CD14-positive monocyte (primary cell): Measurements from ENCODE around the gene PTCD1. TPM values are rescaled to one million over a fixed set of nuclear protein-coding genes. Genes with fewer than 3 reads are reported as not detected.

Source experiments
- DNase-seq, 3 donors: peaks; one replicate each; pipeline ENCODE4 v3.0.0-alpha.2; 2011 to 2022
- H2AFZ ChIP-seq: 2 replicates; pipeline ENCODE4 v1.6.0; 2012; ENCODE audit warnings: mild to moderate bottlenecking, low read depth, low read length, inconsistent platforms; ENCODE audit not compliant: insufficient read depth, poor library complexity, severe bottlenecking
- H3K27ac ChIP-seq, 2 donors: 1 replicate in 1 of 2; 2 replicates in 1 of 2; pipeline ENCODE4 v1.5.1; 2012 to 2013; ENCODE audit warnings: low read length in 2 of 2, control low read depth in 1 of 2, inconsistent platforms in 1 of 2, low read depth in 1 of 2, mild to moderate bottlenecking in 1 of 2
- H3K27me3 ChIP-seq, 2 donors: one replicate each; pipeline versions ENCODE4 v1.6.0 to v1.6.1; 2011 to 2013; ENCODE audit warnings: low read length in 2 of 2; ENCODE audit not compliant: control insufficient read depth in 2 of 2, insufficient read depth in 2 of 2
- H3K36me3 ChIP-seq, 2 donors: replicated peaks in 1 of 2; 1 replicate in 1 of 2; 2 replicates in 1 of 2; pipeline versions ENCODE4 v1.5.1 to v1.6.1; 2012 to 2013; ENCODE audit warnings: low read length in 2 of 2, control low read depth in 1 of 2, inconsistent platforms in 1 of 2, mild to moderate bottlenecking in 1 of 2; ENCODE audit not compliant: insufficient read depth in 2 of 2, control insufficient read depth in 1 of 2
- H3K4me1 ChIP-seq, 2 donors: 1 replicate in 1 of 2; 2 replicates in 1 of 2; pipeline versions ENCODE4 v1.5.1 to v1.6.1; 2012 to 2013; ENCODE audit warnings: low read length in 2 of 2, control low read depth in 1 of 2, inconsistent platforms in 1 of 2, mild to moderate bottlenecking in 1 of 2, moderate library complexity in 1 of 2; ENCODE audit not compliant: insufficient read depth in 2 of 2, control insufficient read depth in 1 of 2
- H3K4me2 ChIP-seq: replicated peaks from 2 replicates; pipeline ENCODE3; 2012; ENCODE audit warnings: low read length, moderate library complexity, mild to moderate bottlenecking; ENCODE audit not compliant: poor library complexity, severe bottlenecking; ENCODE audit errors: extremely low read depth
- H3K4me3 ChIP-seq, 3 experiments: fragments of 200-600 bp in 1 of 3; sonication (generic) in 1 of 3; replicated peaks in 1 of 3; 1 replicate in 2 of 3; 2 replicates in 1 of 3; pipeline ENCODE4 v1.5.1; 2011 to 2013; ENCODE audit warnings: low read length in 3 of 3, mild to moderate bottlenecking in 3 of 3, control low read depth in 2 of 3, low read depth in 2 of 3, inconsistent platforms in 1 of 3, moderate library complexity in 1 of 3
- H3K79me2 ChIP-seq: 2 replicates; pipeline ENCODE4 v1.6.0; 2012; ENCODE audit warnings: mild to moderate bottlenecking, control low read depth, inconsistent platforms, low read length, moderate library complexity; ENCODE audit not compliant: insufficient read depth
- H3K9ac ChIP-seq: 2 replicates; pipeline ENCODE4 v1.6.0; 2017; ENCODE audit warnings: low read length, mild to moderate bottlenecking; ENCODE audit not compliant: insufficient read depth, poor library complexity, severe bottlenecking
- H3K9me3 ChIP-seq, 2 donors: replicated peaks in 1 of 2; 1 replicate in 1 of 2; 2 replicates in 1 of 2; pipeline versions ENCODE4 v1.5.1 to v1.6.1; 2012 to 2013; ENCODE audit warnings: low read length in 2 of 2, control low read depth in 1 of 2; ENCODE audit not compliant: control insufficient read depth in 1 of 2, insufficient read depth in 1 of 2
- H4K20me1 ChIP-seq: 2 replicates; pipeline ENCODE4 v1.6.0; 2012; ENCODE audit warnings: mild to moderate bottlenecking, low read length, control low read depth, moderate library complexity; ENCODE audit not compliant: insufficient read depth
- H3K27ac Mint-ChIP-seq, 7 donors: one replicate each; pipeline ENCODE4 v1.8.0; 2020; ENCODE audit warnings: mild to moderate bottlenecking in 7 of 7, mixed read lengths in 7 of 7, moderate library complexity in 6 of 7, inconsistent platforms in 2 of 7
- H3K27me3 Mint-ChIP-seq, 3 donors: one replicate each; pipeline ENCODE4 v1.8.0; 2021 to 2022; ENCODE audit warnings: low read depth in 3 of 3, mild to moderate bottlenecking in 3 of 3, mixed read lengths in 3 of 3, moderate library complexity in 3 of 3, inconsistent platforms in 1 of 3
- H3K36me3 Mint-ChIP-seq, 2 donors: one replicate each; pipeline ENCODE4 v1.8.0; 2020; ENCODE audit warnings: mixed read lengths in 2 of 2, inconsistent platforms in 1 of 2, mild to moderate bottlenecking in 1 of 2
- H3K4me1 Mint-ChIP-seq: one replicate; pipeline ENCODE4 v1.8.0; 2020; ENCODE audit warnings: mild to moderate bottlenecking, mixed read lengths
- H3K4me3 Mint-ChIP-seq, 2 donors: one replicate each; pipeline ENCODE4 v1.8.0; 2020; ENCODE audit warnings: mild to moderate bottlenecking in 2 of 2, mixed read lengths in 2 of 2, moderate library complexity in 1 of 2
- H3K9me3 Mint-ChIP-seq, 7 donors: one replicate each; pipeline ENCODE4 v1.8.0; 2020 to 2022; ENCODE audit warnings: mixed read lengths in 7 of 7, mild to moderate bottlenecking in 6 of 7, moderate library complexity in 6 of 7, inconsistent platforms in 2 of 7
- CTCF ChIP-seq: fragments of 200-600 bp; IDR thresholded peaks from one replicate; pipeline ENCODE4 v1.8.0; 2022; ENCODE audit warnings: antibody characterized with exemption, mild to moderate bottlenecking
- WGBS: methylation state at CpG from one replicate; pipeline ENCODE4 v1.1.5; 2013; ENCODE audit warnings: missing lambda C conversion rate; ENCODE audit not compliant: insufficient coverage; 5-methylcytosine and 5-hydroxymethylcytosine counted together
- intact Hi-C, 2 donors: fragments of 100-400 bp; cut with micrococcal nuclease; formaldehyde crosslinking; loops; one replicate each; pipeline versions ENCODE4 v1.15.0 to v1.15.1; 2023
- polyA plus RNA-seq, 3 donors: library from polyadenylated mRNA; depleted of rRNA in 1 of 3; unstranded in 2 of 3; stranded (reverse) in 1 of 3; fragments of 300-500 nt in 2 of 3; fragments of >200 nt in 1 of 3; fragmentation: Illumina TruSeq in 2 of 3; gene quantifications; 1 replicate in 2 of 3; 2 replicates in 1 of 3; pipeline ENCODE4 v1.2.3, GENCODE V29; 2012 to 2021

PTCD1 gene
- polyA plus RNA-seq, 3 donors, result 0.74 to 4.3 (median 1.6) TPM

DNA sequence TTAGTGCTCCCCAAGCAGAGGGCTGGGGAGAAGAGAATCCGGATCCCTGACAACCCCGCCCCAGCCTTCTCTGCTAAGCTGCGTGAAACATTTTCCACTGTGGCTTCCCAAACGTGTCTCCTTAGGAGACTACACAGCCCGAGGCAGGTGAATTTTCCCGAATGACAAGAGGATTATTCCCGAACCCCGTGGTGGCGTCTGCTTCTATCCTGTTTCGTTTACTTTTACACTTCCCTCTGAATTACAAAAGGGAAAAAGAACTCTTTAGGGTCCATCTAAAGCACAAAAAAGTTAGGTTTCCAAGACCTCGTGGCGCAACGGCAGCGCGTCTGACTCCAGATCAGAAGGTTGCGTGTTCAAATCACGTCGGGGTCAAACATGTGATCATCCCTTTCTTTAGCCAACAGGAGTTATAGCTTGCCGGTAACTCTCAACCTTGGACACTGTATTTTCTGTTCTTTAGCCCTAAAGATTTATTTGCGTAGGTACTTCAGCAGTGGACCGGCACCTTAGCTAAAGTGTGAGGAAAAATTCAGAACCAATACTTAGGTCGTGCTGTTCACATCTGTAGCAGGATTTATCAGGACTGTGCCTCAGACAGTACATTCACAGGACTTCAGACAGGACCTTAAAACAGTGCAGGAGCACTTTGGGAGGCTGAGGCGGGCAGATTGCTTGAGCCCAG is 30.9 kb upstream of the PTCD1 start:
- Histone ChIP-seq H3K4me2 (no peak overlapping the region), H4K20me1 (no peaks in the 10 kb centered on the region), H3K9me3 (no peaks in the 10 kb centered on the region), H3K27ac (no peak overlapping the region), H2AFZ (peak overlapping the region; percentile 47), H3K79me2 (peaks cover 37% of the 10 kb centered on the region), H3K36me3 (no peaks in the 10 kb centered on the region), H3K27me3 (no peaks in the 10 kb centered on the region), H3K4me3 (no peak overlapping the region), H3K9ac (no peak overlapping the region), H3K4me1 (peaks cover 22 to 37% of the 10 kb centered on the region in 2 donors)
- peaks cover 0 to 1% of the 10 kb centered on the region in 2 donors for H3K36me3 Mint-ChIP-seq
- peaks cover 18% of the 10 kb centered on the region for H3K4me1 Mint-ChIP-seq
- peaks cover 15 to 24% (median 18%) of the 10 kb centered on the region in 3 donors for H3K27me3 Mint-ChIP-seq
- WGBS, result 80% methylated on average over 18 of the region's 23 CpGs
- no peak for TF ChIP-seq CTCF
- DNase-seq, result no peak
- peaks cover 0 to 3% (median 0%) of the 10 kb centered on the region in 7 donors for H3K9me3 Mint-ChIP-seq
- intact Hi-C loops, result loop anchor here in 1 of 2 donors (2.0 kb wide), 1 partner anchor 61 kb away; the partner anchor contains the start of genes BUD31 and PDAP1
- H3K4me3 Mint-ChIP-seq, result peak overlapping the region in 1 of 2 donors; percentile 51
- H3K27ac Mint-ChIP-seq, result no peak overlapping the region

DNA sequence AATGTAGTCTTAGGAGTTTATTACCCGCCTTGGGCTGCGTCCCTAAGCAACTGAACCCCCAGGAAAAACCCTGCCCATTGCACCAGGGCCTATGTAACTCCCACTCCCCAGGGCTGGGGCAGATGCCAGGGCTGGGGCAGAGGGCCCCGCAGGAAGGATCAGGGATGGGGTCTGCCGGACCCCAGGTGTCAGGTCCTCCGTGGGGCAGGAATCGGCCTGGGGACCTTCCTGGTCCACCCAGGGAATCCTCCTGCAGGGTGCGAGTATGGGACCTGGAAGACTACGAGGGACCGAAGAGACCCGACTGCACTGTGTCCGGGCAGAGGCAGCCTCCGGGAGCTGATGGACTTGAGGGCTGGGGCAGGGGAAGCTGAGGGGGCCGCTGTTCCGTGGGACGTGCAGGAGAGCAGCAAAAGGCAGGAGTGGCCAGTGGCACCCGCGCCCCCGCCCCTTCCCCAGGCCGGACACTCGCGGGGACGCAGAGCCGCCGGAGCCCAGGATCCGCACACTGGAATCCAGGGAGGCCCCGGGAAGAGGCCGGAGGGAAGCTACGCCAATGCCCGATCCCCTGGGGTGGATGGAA is 29.8 kb upstream of the PTCD1 start:
- TF ChIP-seq CTCF, result no peak
- no peak overlapping the region for H3K27ac Mint-ChIP-seq

More for the DNA sequence above, 29.8 kb upstream of the PTCD1 start:
- peaks cover 19% of the 10 kb centered on the region for H3K4me1 Mint-ChIP-seq
- peaks cover 15 to 24% (median 18%) of the 10 kb centered on the region in 3 donors for H3K27me3 Mint-ChIP-seq
- H3K9ac ChIP-seq, result no peak overlapping the region
- 90% methylated on average over 27 of the region's 29 CpGs for WGBS
- H3K36me3 Mint-ChIP-seq, result peaks cover 5 to 9% of the 10 kb centered on the region in 2 donors
- peaks cover 0 to 6% of the 10 kb centered on the region in 2 donors for H3K36me3 ChIP-seq
- H3K9me3 ChIP-seq, result no peaks in the 10 kb centered on the region
- no peak overlapping the region for H3K27ac ChIP-seq
- peaks cover 38% of the 10 kb centered on the region for H3K79me2 ChIP-seq
- H4K20me1 ChIP-seq, result peaks cover 4% of the 10 kb centered on the region
- no peak overlapping the region for H3K4me3 ChIP-seq
- no peak overlapping the region for H3K4me3 Mint-ChIP-seq
- DNase-seq, result no peak
- intact Hi-C loops, result loop anchor here in 1 of 2 donors (2.0 kb wide), 1 partner anchor 60 kb away; the partner anchor contains the start of genes BUD31 and PDAP1
- no peaks in the 10 kb centered on the region for H3K27me3 ChIP-seq
- peaks cover 0 to 3% (median 0%) of the 10 kb centered on the region in 7 donors for H3K9me3 Mint-ChIP-seq
- H3K4me1 ChIP-seq, result peaks cover 16 to 30% of the 10 kb centered on the region in 2 donors
- H2AFZ ChIP-seq, result no peak overlapping the region
- H3K4me2 ChIP-seq, result no peak overlapping the region
